Transverse colon (tissue), 4 donors: ENCODE results near the gene TRIAP1.

Experiments
- CTCF ChIP-seq, 5 experiments: fragments of 200-600 bp in 3 of 5; fragments of 450-650 bp in 2 of 5; sonication (generic) in 3 of 5; IDR thresholded peaks; 1 replicate in 2 of 5; 2 replicates in 3 of 5; pipeline ENCODE4 v1.5.1; 2016 to 2017; ENCODE audit warnings: antibody characterized with exemption in 5 of 5, inconsistent platforms in 3 of 5, mild to moderate bottlenecking in 2 of 5, moderate library complexity in 1 of 5
- EP300 ChIP-seq: sonication (generic); formaldehyde crosslinking; IDR thresholded peaks from one replicate; pipeline ENCODE4 v1.6.1; 2017; ENCODE audit warnings: antibody characterized with exemption, low read depth
- POLR2A ChIP-seq: fragments of 450-650 bp; IDR thresholded peaks from one replicate; pipeline ENCODE4 v1.6.1; 2016; ENCODE audit warnings: antibody characterized with exemption, mild to moderate bottlenecking, moderate library complexity
- POLR2AphosphoS5 ChIP-seq, 3 donors: sonication (generic); formaldehyde crosslinking; IDR thresholded peaks; one replicate each; pipeline ENCODE4 v1.6.1; 2016; ENCODE audit warnings: antibody characterized with exemption in 3 of 3

DNA sequence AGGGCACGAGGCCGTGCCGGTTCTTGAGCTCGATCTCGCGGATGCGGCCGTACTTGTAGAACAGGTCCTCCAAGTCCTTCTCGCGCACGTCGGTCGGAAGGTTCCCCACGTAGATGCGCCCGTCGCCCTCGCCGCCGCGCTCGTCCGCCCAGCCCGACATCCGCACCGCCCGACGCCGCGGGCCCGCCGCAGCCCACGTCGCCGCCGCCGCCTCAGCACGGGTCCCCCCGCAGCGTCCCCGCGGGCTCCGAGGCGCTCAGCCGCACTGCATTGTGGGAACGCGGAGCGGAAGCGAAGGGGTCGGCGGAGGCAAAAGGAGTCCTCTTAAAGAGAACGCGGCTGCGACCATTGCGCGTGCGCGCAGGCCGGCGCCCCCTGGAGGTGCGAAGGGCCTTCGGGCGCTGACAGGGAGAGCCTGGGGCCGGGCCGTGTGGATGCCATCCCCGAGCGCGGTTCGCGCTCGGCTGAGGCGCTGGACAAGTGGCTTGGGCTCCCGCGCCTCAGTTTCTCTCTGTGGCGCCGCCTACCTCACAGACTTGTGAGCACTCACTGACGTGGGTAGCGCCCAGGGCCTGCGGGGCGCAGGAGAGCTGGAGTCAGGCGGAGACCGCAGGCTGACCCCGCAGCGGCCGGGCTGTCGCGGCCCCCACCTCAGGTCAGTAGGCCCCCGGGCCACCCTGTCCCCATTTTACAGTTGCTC is 23.4 kb upstream of the TRIAP1 start, which contains the start of gene SRSF9:
- TF ChIP-seq POLR2AphosphoS5 (IDR thresholded peaks at IDR 0.05) (peak; percentile 81 to 91 (median 89)), CTCF (IDR thresholded peaks at IDR 0.05) (peak; percentile 81 to 93 (median 87)), POLR2A (peak; percentile 51), EP300 (no peak)
